ENCODE measurements around the gene NUP37. TPM values are rescaled to one million over a fixed set of nuclear protein-coding genes. Genes with fewer than 3 reads are reported as not detected.

The NUP37 gene
- 9.2 TPM for total RNA-seq

GRCh38 chr12:102119674-102120563 lies at the start of gene NUP37, which contains the start of gene PARPBP:
TSS of gene NUP37 (minus strand) at chr12:102120114. CDS start at chr12:102118518, 1,596 bp downstream.
TSS of gene PARPBP (plus strand) at chr12:102120183. CDS start at chr12:102123889, 3,706 bp downstream.

GRCh38 chr12:102061560-102062418 lies 58.1 kb downstream of the NUP37 start, which contains the start of gene WASHC3:
TSS of gene WASHC3 (minus strand) at chr12:102061991. CDS start at chr12:102061962, 29 bp downstream.

Other genes with a start within 250 kb of the NUP37 start
- gene DRAM1, start 242.5 kb downstream of the NUP37 start, total RNA-seq, result 1.2 TPM
- gene WASHC3, start 58.1 kb downstream of the NUP37 start, total RNA-seq, result 51.2 TPM
- 9.0 TPM for gene PARPBP, start 69 bp upstream of the NUP37 start, total RNA-seq
- gene PMCH, start 77.7 kb upstream of the NUP37 start, total RNA-seq, result 109 TPM